Activated T-helper 17 cell treated with anti-CD3 and anti-CD28 coated beads, Interleukin-2, amount 50 U/mL, for 72 hours (primary cell): ENCODE measurements around the gene BTBD19. TPM values are rescaled to one million over a fixed set of nuclear protein-coding genes. Genes with fewer than 3 reads are reported as not detected.

Source experiments
- ATAC-seq: fragments of 150-1000 bp; cut with Tn5 transposase; replicated peaks from 2 replicates; pipeline ENCODE4 v1.10.0; 2021; ENCODE audit warnings: mild to moderate bottlenecking, moderate library complexity
- H3K27ac Mint-ChIP-seq: one replicate; pipeline ENCODE4 v1.8.0; 2022; ENCODE audit warnings: mixed read lengths
- H3K27me3 Mint-ChIP-seq: one replicate; pipeline ENCODE4 v1.8.0; 2022; ENCODE audit warnings: mixed read lengths
- H3K36me3 Mint-ChIP-seq: one replicate; pipeline ENCODE4 v1.8.0; 2022; ENCODE audit warnings: low read depth, mild to moderate bottlenecking, mixed read lengths
- H3K4me1 Mint-ChIP-seq: one replicate; pipeline ENCODE4 v1.8.0; 2022; ENCODE audit warnings: mixed read lengths
- H3K4me3 Mint-ChIP-seq: one replicate; pipeline ENCODE4 v1.8.0; 2022; ENCODE audit warnings: mild to moderate bottlenecking, mixed read lengths
- H3K9me3 Mint-ChIP-seq: one replicate; pipeline ENCODE4 v1.8.0; 2022; ENCODE audit warnings: mixed read lengths
- total RNA-seq, 2 donors: library from RNA; stranded (reverse); gene quantifications; one replicate each; pipeline ENCODE4 v1.2.3, GENCODE V29; 2022

The BTBD19 gene
- total RNA-seq, 2 donors from 2014 or later = 15.9 to 62.7 TPM

- H3K4me3 Mint-ChIP-seq = peak within 1 kb of the TSS; percentile 89
- ATAC-seq = peak; percentile 83
- H3K9me3 Mint-ChIP-seq = no peaks in the 10 kb centered on the region
- peak within 1 kb of the TSS; percentile 91 for H3K27ac Mint-ChIP-seq
- peaks cover 44% of the 10 kb centered on the region for H3K36me3 Mint-ChIP-seq
- H3K4me1 Mint-ChIP-seq = peaks cover 12% of the 10 kb centered on the region
- H3K27me3 Mint-ChIP-seq = no peaks in the 10 kb centered on the region
Measured at GRCh38 chr1:44799770-44800584, 8.3 kb upstream of the BTBD19 start, which contains the start of gene PLK3. PLK3 (plus strand) TSS chr1:44800377; CDS start chr1:44800464, 87 bp downstream.

GRCh38 chr1:44801491-44802305, 6.6 kb upstream of the BTBD19 start:
- Mint-ChIP-seq H3K4me1 (peaks cover 18% of the 10 kb centered on the region), H3K27me3 (no peaks in the 10 kb centered on the region), H3K36me3 (peaks cover 56% of the 10 kb centered on the region), H3K27ac (peak overlapping the region; percentile 90), H3K4me3 (peak overlapping the region; percentile 89), H3K9me3 (no peaks in the 10 kb centered on the region)
- peak; percentile 30 for ATAC-seq

GRCh38 chr1:44802306-44803061, 5.8 kb upstream of the BTBD19 start:
- Mint-ChIP-seq H3K4me1 (peaks cover 25% of the 10 kb centered on the region), H3K9me3 (no peaks in the 10 kb centered on the region), H3K4me3 (peak overlapping the region; percentile 89), H3K27me3 (no peaks in the 10 kb centered on the region), H3K27ac (peak overlapping the region; percentile 90), H3K36me3 (peaks cover 64% of the 10 kb centered on the region)
- ATAC-seq = no peak

GRCh38 chr1:44803062-44803311, 5.3 kb upstream of the BTBD19 start:
- no peak for ATAC-seq
- Mint-ChIP-seq H3K9me3 (no peaks in the 10 kb centered on the region), H3K36me3 (peaks cover 69% of the 10 kb centered on the region), H3K4me1 (peaks cover 26% of the 10 kb centered on the region), H3K4me3 (peak overlapping the region; percentile 89), H3K27me3 (no peaks in the 10 kb centered on the region), H3K27ac (peak overlapping the region; percentile 90)

GRCh38 chr1:44803312-44804095, 4.8 kb upstream of the BTBD19 start:
- no peak for ATAC-seq
- Mint-ChIP-seq H3K27ac (peak overlapping the region; percentile 90), H3K27me3 (no peaks in the 10 kb centered on the region), H3K4me3 (peak overlapping the region; percentile 89), H3K4me1 (peaks cover 26% of the 10 kb centered on the region), H3K36me3 (peaks cover 74% of the 10 kb centered on the region), H3K9me3 (no peaks in the 10 kb centered on the region)

GRCh38 chr1:44805311-44806024, 2.9 kb upstream of the BTBD19 start:
- Mint-ChIP-seq H3K4me3 (peak overlapping the region; percentile 89), H3K27ac (peak overlapping the region; percentile 90), H3K9me3 (no peaks in the 10 kb centered on the region), H3K36me3 (peaks cover 94% of the 10 kb centered on the region), H3K4me1 (peaks cover 32% of the 10 kb centered on the region), H3K27me3 (no peaks in the 10 kb centered on the region)
- ATAC-seq = no peak

- H3K4me1 Mint-ChIP-seq = peaks cover 39% of the 10 kb centered on the region
- no peaks in the 10 kb centered on the region for H3K27me3 Mint-ChIP-seq
- peaks cover 95% of the 10 kb centered on the region for H3K36me3 Mint-ChIP-seq
- no peaks in the 10 kb centered on the region for H3K9me3 Mint-ChIP-seq
- ATAC-seq = no peak
- H3K4me3 Mint-ChIP-seq = peak overlapping the region; percentile 91
- H3K27ac Mint-ChIP-seq = peak overlapping the region; percentile 99
Measured at GRCh38 chr1:44806025-44806703, 2.2 kb upstream of the BTBD19 start.

- ATAC-seq = no peak
- Mint-ChIP-seq H3K27ac (peak within 1 kb of the TSS; percentile 99), H3K4me1 (peaks cover 44% of the 10 kb centered on the region), H3K4me3 (peak within 1 kb of the TSS; percentile 91), H3K27me3 (no peaks in the 10 kb centered on the region), H3K9me3 (no peaks in the 10 kb centered on the region), H3K36me3 (peaks cover 95% of the 10 kb centered on the region)
Measured at GRCh38 chr1:44806704-44807363, 1.5 kb upstream of the BTBD19 start, which contains the start of gene DYNLT4. DYNLT4 (minus strand) TSS chr1:44807351; CDS start chr1:44806668, 683 bp downstream.

- peak overlapping the region; percentile 91 for H3K4me3 Mint-ChIP-seq
- H3K36me3 Mint-ChIP-seq = peaks cover 95% of the 10 kb centered on the region
- H3K27ac Mint-ChIP-seq = peak overlapping the region; percentile 99
- no peaks in the 10 kb centered on the region for H3K27me3 Mint-ChIP-seq
- H3K4me1 Mint-ChIP-seq = peaks cover 44% of the 10 kb centered on the region
- peak; percentile 59 for ATAC-seq
- H3K9me3 Mint-ChIP-seq = no peaks in the 10 kb centered on the region
Measured at GRCh38 chr1:44807364-44808062, 810 bp upstream of the BTBD19 start.

- Mint-ChIP-seq H3K4me1 (peaks cover 39% of the 10 kb centered on the region), H3K4me3 (peak overlapping the region; percentile 91), H3K27me3 (no peaks in the 10 kb centered on the region), H3K36me3 (peaks cover 95% of the 10 kb centered on the region), H3K9me3 (no peaks in the 10 kb centered on the region), H3K27ac (peak overlapping the region; percentile 99)
- peak; percentile 53 for ATAC-seq
Measured at GRCh38 chr1:44808938-44809917, 905 bp downstream of the BTBD19 start.

- Mint-ChIP-seq H3K27ac (peak overlapping the region; percentile 99), H3K27me3 (no peaks in the 10 kb centered on the region), H3K4me1 (peaks cover 42% of the 10 kb centered on the region), H3K36me3 (peaks cover 95% of the 10 kb centered on the region), H3K4me3 (peak overlapping the region; percentile 91), H3K9me3 (no peaks in the 10 kb centered on the region)
- peak; percentile 3 for ATAC-seq
Measured at GRCh38 chr1:44810101-44810761, 1.9 kb downstream of the BTBD19 start.
